Subcutaneous adipose tissue (tissue), 4 donors: ENCODE results near the gene ETFBKMT. TPM values are rescaled to one million over a fixed set of nuclear protein-coding genes. Genes with fewer than 3 reads are reported as not detected.

Source experiments
- total RNA-seq, 4 donors: library from RNA; depleted of rRNA; stranded (reverse); fragments of >200 nt; gene quantifications; one replicate each; pipeline ENCODE4 v1.1.0, GENCODE V29; 2016
- TF ChIP-seq, protein P1 (sequence below): fragments of 450-650 bp; IDR thresholded peaks from one replicate; pipeline ENCODE4 v1.5.1; 2016; ENCODE audit warnings: low read depth, mild to moderate bottlenecking, control low read depth, antibody characterized with exemption, moderate library complexity

Gene ETFBKMT
- total RNA-seq, 4 donors from 2014 or later: 1.9 to 5.7 (median 4.3) TPM

DNA sequence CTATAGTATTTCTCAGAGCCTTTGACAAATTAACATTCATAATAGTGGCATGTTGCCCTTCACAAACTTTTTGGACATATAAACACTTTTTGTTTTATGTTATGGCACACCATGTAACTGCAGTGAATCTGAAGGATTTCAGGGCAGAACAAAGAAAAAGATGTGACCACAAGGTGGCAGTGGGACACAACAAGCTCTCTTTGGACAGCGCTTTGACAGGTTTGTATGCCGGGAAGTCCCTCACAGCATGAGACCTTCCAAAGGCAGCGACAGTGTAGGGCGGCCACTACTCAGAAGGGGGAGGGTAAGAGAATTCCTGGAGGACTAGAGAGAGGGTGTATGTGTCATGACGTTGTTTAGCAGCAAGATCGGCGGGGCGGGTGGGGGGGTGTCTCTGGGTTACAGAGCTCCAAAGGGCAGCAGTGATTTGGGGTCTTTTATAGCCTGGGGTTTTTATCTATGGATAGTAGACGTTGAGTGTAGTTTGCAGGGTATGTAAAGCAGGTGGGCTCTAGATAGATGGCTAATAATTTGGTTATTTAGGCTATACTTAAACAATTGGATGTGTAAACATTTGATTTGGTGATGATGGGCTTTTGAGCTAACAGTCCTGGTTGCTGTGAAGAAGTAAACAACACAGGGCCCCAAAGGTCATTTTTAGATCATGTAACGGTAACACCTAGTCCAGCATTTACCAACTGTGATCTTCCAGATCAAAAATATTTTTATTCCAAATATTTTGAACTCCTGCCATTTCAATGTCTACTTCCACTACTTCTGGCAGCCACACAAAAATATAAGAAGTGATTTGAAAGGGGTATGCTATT, 22.9 kb downstream of the ETFBKMT start:
- TF ChIP-seq, protein P1, sequence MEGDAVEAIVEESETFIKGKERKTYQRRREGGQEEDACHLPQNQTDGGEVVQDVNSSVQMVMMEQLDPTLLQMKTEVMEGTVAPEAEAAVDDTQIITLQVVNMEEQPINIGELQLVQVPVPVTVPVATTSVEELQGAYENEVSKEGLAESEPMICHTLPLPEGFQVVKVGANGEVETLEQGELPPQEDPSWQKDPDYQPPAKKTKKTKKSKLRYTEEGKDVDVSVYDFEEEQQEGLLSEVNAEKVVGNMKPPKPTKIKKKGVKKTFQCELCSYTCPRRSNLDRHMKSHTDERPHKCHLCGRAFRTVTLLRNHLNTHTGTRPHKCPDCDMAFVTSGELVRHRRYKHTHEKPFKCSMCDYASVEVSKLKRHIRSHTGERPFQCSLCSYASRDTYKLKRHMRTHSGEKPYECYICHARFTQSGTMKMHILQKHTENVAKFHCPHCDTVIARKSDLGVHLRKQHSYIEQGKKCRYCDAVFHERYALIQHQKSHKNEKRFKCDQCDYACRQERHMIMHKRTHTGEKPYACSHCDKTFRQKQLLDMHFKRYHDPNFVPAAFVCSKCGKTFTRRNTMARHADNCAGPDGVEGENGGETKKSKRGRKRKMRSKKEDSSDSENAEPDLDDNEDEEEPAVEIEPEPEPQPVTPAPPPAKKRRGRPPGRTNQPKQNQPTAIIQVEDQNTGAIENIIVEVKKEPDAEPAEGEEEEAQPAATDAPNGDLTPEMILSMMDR: no peak

DNA sequence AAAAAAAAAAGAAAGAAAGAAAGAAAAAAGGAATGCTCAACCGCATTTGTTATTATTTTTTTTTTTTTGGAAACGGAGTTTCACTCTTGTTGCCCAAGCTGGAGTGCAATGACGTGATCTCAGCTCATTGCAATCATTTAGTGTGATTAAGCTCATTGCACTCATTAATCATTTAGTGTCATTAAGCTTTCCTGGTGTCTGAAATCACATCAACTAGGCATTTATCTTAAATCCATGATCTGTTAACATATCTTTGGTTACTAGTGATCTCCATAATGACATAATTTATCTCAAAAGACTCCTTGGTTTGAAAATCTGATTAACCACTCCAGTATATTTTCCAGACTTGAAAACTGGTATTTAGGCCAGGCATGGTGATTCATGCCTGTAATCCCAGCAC, 26.3 kb downstream of the ETFBKMT start:
- TF ChIP-seq, protein P1: no peak

DNA sequence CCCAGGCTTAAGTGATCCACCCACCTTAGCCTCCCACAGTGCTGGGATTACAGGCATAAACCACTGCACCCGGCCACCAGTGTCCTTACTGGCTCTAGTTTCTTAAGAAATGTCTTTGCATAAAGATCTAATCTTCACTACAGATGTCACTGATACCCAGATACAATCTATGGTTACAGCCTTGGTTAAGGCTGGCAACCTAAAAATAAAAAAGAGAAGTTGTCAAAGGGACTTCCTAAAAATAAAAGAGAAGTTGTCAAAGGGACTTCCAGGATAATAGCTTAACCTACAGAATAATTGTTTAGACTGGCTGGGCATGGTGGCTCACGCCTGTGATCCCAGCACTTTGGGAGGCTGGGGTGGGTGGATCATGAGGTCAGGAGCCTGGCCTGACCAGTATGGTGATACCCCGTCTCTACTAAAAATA, 27.6 kb downstream of the ETFBKMT start:
- TF ChIP-seq, protein P1: no peak

DNA sequence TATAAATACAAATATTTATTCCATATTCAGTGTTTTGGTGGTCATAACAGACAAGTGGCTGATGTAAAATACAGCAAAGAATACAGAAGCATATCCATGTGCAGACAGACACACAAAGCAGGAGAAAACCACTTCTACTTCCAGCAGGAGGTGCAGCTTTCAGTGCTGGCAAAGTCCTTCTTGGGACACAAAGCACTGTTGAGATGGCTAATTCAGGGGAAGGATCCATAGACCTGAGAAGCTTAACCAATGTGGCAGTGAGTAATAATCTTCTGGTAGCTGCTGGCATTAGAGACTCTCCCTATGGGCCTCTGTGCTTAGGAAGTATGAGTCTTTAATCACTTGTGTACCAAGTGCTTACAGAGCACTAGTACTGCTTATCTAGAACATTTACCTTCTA, 42.6 kb downstream of the ETFBKMT start:
- TF ChIP-seq, protein P1: no peak

DNA sequence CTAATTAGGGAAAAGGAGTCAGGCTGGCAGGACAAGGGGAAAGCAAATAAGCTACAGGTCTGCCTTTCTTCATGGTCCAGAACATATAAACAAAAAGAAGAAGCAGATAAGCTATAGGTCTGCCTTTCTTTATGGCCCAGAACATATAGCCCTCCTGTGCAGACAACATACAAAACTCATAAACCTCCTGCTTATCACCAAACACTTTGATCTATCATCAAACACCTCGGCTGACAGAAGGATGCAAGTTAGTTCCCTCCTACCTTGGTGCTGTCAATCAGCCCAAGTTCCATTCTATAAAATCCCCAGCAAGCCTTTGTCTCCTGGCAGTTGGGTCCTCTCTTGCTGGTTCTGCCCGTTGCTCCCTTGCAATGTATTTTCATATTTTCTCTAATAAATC, 46.1 kb downstream of the ETFBKMT start:
- TF ChIP-seq, protein P1: no peak

DNA sequence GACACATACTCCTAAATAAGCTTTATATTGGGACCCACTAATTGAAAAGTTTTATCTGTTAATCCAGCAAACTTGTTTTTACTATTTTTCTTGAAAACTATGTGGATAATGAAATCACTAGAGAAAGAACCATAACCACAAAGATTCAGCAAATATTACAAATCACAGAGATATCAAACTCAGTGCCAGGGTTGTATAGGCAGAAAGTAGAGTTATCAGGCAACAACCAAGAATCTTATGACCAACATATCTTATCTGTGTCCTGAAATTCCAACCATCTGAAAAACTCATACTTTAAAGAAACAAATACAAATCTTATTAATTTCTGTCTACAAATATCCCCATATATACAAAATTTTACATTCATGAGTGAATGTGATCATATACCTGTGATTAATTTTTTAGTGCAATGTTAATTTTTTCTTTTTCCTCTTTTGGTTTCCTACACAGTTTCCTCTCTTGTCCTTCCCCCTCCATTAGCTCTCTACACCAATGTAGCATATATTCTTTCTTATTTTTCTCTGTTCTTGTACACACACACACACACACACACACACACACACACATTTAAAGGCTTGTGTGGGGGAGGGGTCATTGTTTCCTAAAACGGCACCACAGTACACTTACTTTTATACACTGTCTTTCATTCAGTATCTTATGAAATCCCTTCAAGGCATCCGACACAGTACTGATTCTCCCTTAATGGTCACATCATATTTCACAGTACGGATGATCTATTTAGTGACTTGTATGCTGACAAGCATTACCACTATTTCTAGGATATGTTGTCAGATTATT, 50.7 kb downstream of the ETFBKMT start:
- TF ChIP-seq, protein P1: no peak

DNA sequence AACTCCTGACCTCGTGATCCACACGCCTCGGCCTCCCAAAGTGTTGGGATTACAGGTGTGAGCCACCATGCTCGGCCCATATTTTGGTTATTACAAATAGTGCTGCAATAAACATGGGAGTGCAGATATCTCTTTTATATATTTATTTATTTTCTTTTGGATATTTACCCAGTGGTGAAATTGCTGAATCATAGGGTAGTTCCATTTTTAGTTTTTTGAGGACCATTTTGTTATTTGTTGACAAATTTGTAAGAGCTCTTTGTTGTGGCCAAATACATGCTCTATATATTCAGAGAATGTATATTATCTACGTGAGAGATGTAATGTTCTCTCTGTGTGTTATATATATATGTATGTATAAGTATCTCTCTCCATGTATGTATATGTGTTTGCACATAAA, 53.4 kb downstream of the ETFBKMT start:
- TF ChIP-seq, protein P1: no peak
